ENCODE measurements around the gene HMMR.

HMMR gene

DNA sequence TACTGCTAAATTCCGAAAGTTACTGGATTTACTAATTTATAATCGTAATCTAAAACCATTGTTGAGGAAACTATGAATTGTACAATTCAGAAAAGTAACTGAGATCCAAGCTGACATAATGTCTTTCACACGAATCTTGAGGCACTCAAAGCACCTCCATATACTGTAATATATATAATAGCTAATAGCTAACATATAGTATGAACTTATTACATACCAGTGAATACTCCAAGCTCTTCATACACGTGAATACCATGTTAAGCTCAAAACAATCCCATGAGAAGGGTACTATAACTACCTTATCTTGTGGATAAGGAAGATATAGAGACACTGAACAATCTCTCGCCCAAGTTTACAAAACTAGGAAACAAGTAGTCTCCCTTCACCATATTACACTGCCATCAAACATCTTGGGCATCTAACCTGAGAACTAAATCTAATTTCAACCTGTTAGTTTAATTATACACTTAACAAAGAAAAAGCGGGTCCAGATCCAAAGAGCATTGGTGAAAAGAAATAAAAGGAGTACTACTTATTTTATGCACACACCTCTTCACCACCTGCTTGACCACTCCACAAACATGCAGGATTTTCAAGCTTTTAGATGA is 1.6 kb upstream of the HMMR start:
- peak overlapping the region; percentile 89 for H3K4me3 ChIP-seq (ENCODE audit: low read depth, low read length)
- TF ChIP-seq, protein P1, sequence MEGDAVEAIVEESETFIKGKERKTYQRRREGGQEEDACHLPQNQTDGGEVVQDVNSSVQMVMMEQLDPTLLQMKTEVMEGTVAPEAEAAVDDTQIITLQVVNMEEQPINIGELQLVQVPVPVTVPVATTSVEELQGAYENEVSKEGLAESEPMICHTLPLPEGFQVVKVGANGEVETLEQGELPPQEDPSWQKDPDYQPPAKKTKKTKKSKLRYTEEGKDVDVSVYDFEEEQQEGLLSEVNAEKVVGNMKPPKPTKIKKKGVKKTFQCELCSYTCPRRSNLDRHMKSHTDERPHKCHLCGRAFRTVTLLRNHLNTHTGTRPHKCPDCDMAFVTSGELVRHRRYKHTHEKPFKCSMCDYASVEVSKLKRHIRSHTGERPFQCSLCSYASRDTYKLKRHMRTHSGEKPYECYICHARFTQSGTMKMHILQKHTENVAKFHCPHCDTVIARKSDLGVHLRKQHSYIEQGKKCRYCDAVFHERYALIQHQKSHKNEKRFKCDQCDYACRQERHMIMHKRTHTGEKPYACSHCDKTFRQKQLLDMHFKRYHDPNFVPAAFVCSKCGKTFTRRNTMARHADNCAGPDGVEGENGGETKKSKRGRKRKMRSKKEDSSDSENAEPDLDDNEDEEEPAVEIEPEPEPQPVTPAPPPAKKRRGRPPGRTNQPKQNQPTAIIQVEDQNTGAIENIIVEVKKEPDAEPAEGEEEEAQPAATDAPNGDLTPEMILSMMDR (IDR thresholded peaks at IDR 0.05; ENCODE audit: insufficient read depth, low read depth, low read length, missing control alignments), result no peak
- no peak for DNase-seq (ENCODE audit: low read depth)

GRCh38 chr5:163459462-163459818 is 992 bp upstream of the HMMR start:
- no peak for DNase-seq (ENCODE audit: low read depth)
- TF ChIP-seq, protein P1 (IDR thresholded peaks at IDR 0.05; ENCODE audit: insufficient read depth, low read depth, low read length, missing control alignments), result no peak
- H3K4me3 ChIP-seq (ENCODE audit: low read depth, low read length), result peak overlapping the region; percentile 89

DNA sequence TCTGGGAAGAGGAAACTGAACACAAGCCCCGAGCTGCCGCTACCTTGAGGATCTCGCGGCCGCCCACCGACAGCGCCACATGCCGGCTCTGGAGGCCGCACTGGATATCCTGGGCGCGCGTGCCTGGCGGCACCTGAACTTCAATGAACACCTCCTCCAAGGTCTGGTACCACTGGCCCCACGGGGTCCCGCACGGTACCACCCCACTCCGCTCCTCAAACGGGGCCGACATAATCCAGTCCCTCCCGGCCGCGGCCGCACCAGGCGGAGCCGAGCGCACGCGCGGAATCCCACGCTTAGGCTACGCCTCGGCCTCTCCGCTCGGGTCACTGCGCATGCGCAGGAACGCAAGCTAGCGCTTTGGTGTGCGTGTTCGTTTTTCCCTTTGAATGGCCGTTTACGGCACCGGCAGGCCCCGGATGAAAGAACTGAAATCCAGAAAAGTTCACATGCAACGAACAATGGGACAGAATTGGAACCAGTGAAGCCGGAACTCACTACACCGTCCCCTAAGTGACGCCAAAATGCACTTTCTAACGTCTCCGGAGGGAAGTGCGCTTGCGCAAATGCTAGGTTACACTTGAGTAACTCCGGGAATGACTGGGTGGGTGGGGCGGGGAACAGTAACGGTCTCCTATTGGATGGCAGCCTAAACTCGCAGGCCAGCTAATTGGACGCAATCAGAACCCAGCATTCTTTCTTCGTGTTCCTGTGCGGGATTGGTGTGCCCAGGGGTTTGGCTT is 442 bp upstream of the HMMR start, which contains the start of gene NUDCD2:
TSS of gene NUDCD2 (minus strand) at position 284 of the 743 bp plus-strand sequence. CDS start at position 232, 52 bp downstream.
- TF ChIP-seq, protein P1 (IDR thresholded peaks at IDR 0.05; ENCODE audit: insufficient read depth, low read depth, low read length, missing control alignments), result peak; percentile 30
- H3K4me3 ChIP-seq (ENCODE audit: low read depth, low read length), result peak within 1 kb of the TSS; percentile 89
- peak; percentile 99 for DNase-seq (ENCODE audit: low read depth)

DNA sequence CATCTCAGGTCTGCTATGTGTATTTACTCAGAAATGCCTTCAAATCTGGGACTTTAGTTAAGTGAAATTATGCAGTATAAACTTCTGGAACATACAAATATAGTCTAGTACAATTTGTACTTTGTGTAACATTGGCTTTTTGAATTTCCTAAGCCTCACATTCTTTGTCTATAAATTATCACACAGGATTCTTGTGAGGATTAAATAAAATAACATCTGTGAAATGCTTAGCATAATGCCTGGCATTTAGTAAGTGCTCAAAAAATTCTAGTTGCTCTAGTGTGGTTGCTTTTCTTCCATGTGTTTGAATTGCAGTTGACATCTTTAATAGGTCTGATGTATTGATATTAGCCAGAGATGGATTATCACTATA is 2.6 kb downstream of the HMMR start:
- TF ChIP-seq, protein P1 (IDR thresholded peaks at IDR 0.05; ENCODE audit: insufficient read depth, low read depth, low read length, missing control alignments), result no peak
- DNase-seq (ENCODE audit: low read depth), result no peak
- no peak overlapping the region for H3K4me3 ChIP-seq (ENCODE audit: low read depth, low read length)

- TF ChIP-seq, protein P1 (IDR thresholded peaks at IDR 0.05; ENCODE audit: insufficient read depth, low read depth, low read length, missing control alignments), result no peak
- H3K4me3 ChIP-seq (ENCODE audit: low read depth, low read length), result no peak overlapping the region
- DNase-seq (ENCODE audit: low read depth), result no peak
These were observed 7.2 kb downstream of the HMMR start for GRCh38 chr5:163467682-163468081.

DNA sequence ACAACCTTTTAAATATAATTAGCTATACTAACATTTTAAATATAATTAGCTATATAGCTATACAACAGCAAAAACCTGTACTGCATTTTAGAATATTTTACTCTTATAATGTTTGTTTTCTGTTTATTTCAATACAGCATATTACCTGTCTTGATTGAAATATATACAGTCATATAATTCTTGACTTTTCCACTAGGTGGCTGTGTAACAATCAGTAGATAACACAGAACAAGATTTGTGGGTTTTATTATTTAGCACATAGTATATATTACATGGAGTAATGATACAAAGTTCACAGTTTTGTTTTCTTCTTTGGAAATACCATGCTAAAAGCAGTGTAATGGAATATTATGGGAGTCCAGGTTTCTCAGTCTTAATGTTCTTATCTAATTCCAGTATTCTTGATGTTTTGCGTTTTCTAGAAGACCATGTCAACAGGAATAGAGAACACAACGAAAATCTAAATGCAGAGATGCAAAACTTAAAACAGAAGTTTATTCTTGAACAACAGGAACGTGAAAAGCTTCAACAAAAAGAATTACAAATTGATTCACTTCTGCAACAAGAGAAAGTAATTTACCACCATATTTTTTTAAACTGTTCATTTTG is 13.3 kb downstream of the HMMR start:
- TF ChIP-seq, protein P1 (IDR thresholded peaks at IDR 0.05; ENCODE audit: insufficient read depth, low read depth, low read length, missing control alignments), result peak; percentile 24
- peak; percentile 21 for DNase-seq (ENCODE audit: low read depth)

More for the DNA sequence above, 13.3 kb downstream of the HMMR start:
- H3K4me3 ChIP-seq (ENCODE audit: low read depth, low read length), result no peak overlapping the region
